GM12873 (cell line): ENCODE data around the gene MPP1.

Source experiments
- CTCF ChIP-seq: IDR thresholded peaks from 2 replicates; pipeline ENCODE4 v1.5.1; 2012; ENCODE audit warnings: low read depth, mild to moderate bottlenecking, moderate library complexity, low read length, control low read depth; ENCODE audit not compliant: insufficient read depth; ENCODE audit errors: missing control alignments

Gene MPP1

GRCh38 chrX:154751203-154751668 lies 54.0 kb downstream of the MPP1 start:
- no peak for TF ChIP-seq CTCF

GRCh38 chrX:154750301-154751202 lies 54.7 kb downstream of the MPP1 start, which contains the start of gene GAB3:
Gene GAB3, minus strand, starts transcription at chrX:154751077. Its CDS starts 52 bp downstream, at chrX:154751025.
- no peak for TF ChIP-seq CTCF

- no peak for TF ChIP-seq CTCF
Observed at GRCh38 chrX:154749856-154750255, 55.4 kb downstream of the MPP1 start.

- peak; percentile 75 for TF ChIP-seq CTCF
Observed at GRCh38 chrX:154748712-154749339, 56.5 kb downstream of the MPP1 start.

- no peak for TF ChIP-seq CTCF
Observed at GRCh38 chrX:154742613-154743012, 62.7 kb downstream of the MPP1 start.

- TF ChIP-seq CTCF, result no peak
Observed at GRCh38 chrX:154739952-154740465, 65.3 kb downstream of the MPP1 start.
